OCI-LY1 (cell line): ENCODE data around the gene SPC25.

Experiments used
- H2AFZ ChIP-seq: fragments of 200-600 bp; sonication (generic), shearing (Covaris generic); 2 replicates; pipeline ENCODE4 v1.6.0; 2014; ENCODE audit warnings: antibody characterized with exemption, mild to moderate bottlenecking, low read length
- H3F3A ChIP-seq: fragments of 200-600 bp; sonication (generic), shearing (Covaris generic); 2 replicates; pipeline ENCODE4 v1.6.0; 2014; ENCODE audit warnings: mild to moderate bottlenecking, antibody characterized with exemption, low read length, moderate library complexity; ENCODE audit not compliant: insufficient read depth
- H3K27ac ChIP-seq: fragments of 200-600 bp; sonication (generic); 2 replicates; pipeline ENCODE4 v1.5.1; 2014; ENCODE audit warnings: low read length, mixed run types, mild to moderate bottlenecking, low read depth; ENCODE audit not compliant: poor library complexity, severe bottlenecking
- H3K27me3 ChIP-seq: fragments of 200-600 bp; sonication (generic); 2 replicates; pipeline ENCODE4 v1.6.0; 2014; ENCODE audit warnings: antibody characterized with exemption, mild to moderate bottlenecking, low read length, moderate library complexity; ENCODE audit not compliant: insufficient read depth
- H3K36me3 ChIP-seq: fragments of 200-600 bp; sonication (generic); 2 replicates; pipeline ENCODE4 v1.6.1; 2014; ENCODE audit warnings: mild to moderate bottlenecking, antibody characterized with exemption, low read length, moderate library complexity, mixed read lengths; ENCODE audit not compliant: insufficient read depth
- H3K4me1 ChIP-seq: fragments of 200-600 bp; sonication (generic); 2 replicates; pipeline ENCODE4 v1.5.1; 2014; ENCODE audit warnings: mild to moderate bottlenecking, low read length, moderate library complexity; ENCODE audit not compliant: insufficient read depth, severe bottlenecking
- H3K4me2 ChIP-seq: fragments of 200-600 bp; sonication (generic), shearing (Covaris generic); 2 replicates; pipeline ENCODE4 v1.6.1; 2014; ENCODE audit warnings: low read length
- H3K4me3 ChIP-seq: fragments of 200-600 bp; sonication (generic); 2 replicates; pipeline ENCODE4 v1.5.1; 2014; ENCODE audit warnings: low read length, low read depth, mild to moderate bottlenecking, mixed read lengths; ENCODE audit not compliant: poor library complexity, severe bottlenecking
- H3K79me2 ChIP-seq: fragments of 200-600 bp; shearing (Covaris generic); 2 replicates; pipeline ENCODE4 v1.6.1; 2016; ENCODE audit warnings: mixed run types, low read length, mixed read lengths; ENCODE audit not compliant: insufficient read depth
- H3K9ac ChIP-seq: fragments of 200-600 bp; sonication (generic), shearing (Covaris generic); 2 replicates; pipeline ENCODE4 v1.6.1; 2014; ENCODE audit warnings: mild to moderate bottlenecking, low read length, mixed read lengths
- H3K9me2 ChIP-seq: fragments of 200-600 bp; sonication (generic), shearing (Covaris generic); 2 replicates; pipeline ENCODE4 v1.6.1; 2014; ENCODE audit warnings: low read depth, mild to moderate bottlenecking, low read length, mixed read lengths
- H3K9me3 ChIP-seq: fragments of 200-600 bp; shearing (Covaris generic); 2 replicates; pipeline ENCODE4 v1.6.1; 2014; ENCODE audit warnings: low read length, mixed read lengths
- H4K20me1 ChIP-seq: fragments of 200-600 bp; sonication (generic), shearing (Covaris generic); 2 replicates; pipeline ENCODE4 v1.6.0; 2016; ENCODE audit warnings: mild to moderate bottlenecking, low read length; ENCODE audit not compliant: insufficient read depth
- EZH2 ChIP-seq: fragments of 200-600 bp; sonication (generic), shearing (Covaris generic); IDR thresholded peaks from 2 replicates; pipeline ENCODE4 v1.8.0; 2017; ENCODE audit warnings: borderline replicate concordance, mixed run types, mild to moderate bottlenecking, antibody characterized with exemption, low read length, moderate library complexity, mixed read lengths
- TF ChIP-seq, protein P1 (sequence below): fragments of 200-600 bp; sonication (generic), shearing (Covaris generic); IDR thresholded peaks from 2 replicates; pipeline ENCODE4 v1.5.1; 2017; ENCODE audit warnings: mild to moderate bottlenecking, antibody characterized with exemption, low read length, moderate library complexity, mixed read lengths

Gene SPC25

DNA sequence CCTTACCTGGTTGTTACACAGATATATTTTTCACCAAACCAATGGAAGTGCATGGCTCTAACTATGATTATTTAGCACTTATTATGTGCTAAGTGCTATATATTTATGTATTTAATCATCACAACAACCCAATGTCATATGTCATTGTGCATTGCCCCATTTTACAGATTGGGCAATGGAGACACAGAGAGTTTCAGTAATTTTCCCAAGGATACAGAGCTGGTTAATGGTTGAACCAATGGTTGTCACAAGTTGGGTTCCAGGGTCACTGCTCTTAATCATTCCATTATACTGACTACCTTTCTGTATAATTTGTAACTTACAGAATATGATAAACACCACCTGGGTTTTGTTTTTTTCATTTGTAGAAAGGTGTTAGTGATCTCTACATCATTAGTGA is 58.6 kb downstream of the SPC25 start:
- Histone ChIP-seq H3K9me3 (no peaks in the 10 kb centered on the region), H3F3A (no peaks in the 10 kb centered on the region), H3K4me2 (no peak overlapping the region), H2AFZ (no peak overlapping the region), H3K27me3 (no peaks in the 10 kb centered on the region), H3K9ac (no peak overlapping the region), H3K79me2 (no peaks in the 10 kb centered on the region), H3K27ac (no peak overlapping the region), H3K36me3 (no peaks in the 10 kb centered on the region), H3K4me3 (no peak overlapping the region), H4K20me1 (no peaks in the 10 kb centered on the region), H3K9me2 (no peaks in the 10 kb centered on the region), H3K4me1 (no peaks in the 10 kb centered on the region)
- no peak for TF ChIP-seq EZH2
- TF ChIP-seq, protein P1, sequence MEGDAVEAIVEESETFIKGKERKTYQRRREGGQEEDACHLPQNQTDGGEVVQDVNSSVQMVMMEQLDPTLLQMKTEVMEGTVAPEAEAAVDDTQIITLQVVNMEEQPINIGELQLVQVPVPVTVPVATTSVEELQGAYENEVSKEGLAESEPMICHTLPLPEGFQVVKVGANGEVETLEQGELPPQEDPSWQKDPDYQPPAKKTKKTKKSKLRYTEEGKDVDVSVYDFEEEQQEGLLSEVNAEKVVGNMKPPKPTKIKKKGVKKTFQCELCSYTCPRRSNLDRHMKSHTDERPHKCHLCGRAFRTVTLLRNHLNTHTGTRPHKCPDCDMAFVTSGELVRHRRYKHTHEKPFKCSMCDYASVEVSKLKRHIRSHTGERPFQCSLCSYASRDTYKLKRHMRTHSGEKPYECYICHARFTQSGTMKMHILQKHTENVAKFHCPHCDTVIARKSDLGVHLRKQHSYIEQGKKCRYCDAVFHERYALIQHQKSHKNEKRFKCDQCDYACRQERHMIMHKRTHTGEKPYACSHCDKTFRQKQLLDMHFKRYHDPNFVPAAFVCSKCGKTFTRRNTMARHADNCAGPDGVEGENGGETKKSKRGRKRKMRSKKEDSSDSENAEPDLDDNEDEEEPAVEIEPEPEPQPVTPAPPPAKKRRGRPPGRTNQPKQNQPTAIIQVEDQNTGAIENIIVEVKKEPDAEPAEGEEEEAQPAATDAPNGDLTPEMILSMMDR: no peak

DNA sequence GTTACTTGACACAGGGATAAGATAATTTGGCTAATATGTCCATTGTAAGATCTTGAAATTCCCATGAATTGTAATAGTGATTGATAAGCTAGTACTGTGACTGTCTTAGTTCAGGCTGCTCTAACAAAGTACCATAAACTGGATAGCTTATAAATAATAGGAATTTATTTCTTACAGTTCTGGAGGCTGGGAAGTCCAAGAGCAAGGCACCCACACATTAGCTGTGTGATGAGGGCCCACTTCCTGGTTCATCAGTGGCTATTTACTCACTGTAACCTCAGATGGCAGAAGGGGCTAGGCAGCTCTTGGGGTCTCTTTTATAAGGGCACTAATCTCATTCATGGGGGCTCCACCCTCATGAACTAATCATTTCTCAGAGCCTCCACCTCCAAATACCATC is 59.3 kb downstream of the SPC25 start:
- no peaks in the 10 kb centered on the region for H3K4me1 ChIP-seq
- H3K9me2 ChIP-seq: no peaks in the 10 kb centered on the region

GRCh38 chr2:168825126-168825525 is 65.1 kb downstream of the SPC25 start:
- no peaks in the 10 kb centered on the region for H3F3A ChIP-seq
- no peak overlapping the region for H3K4me2 ChIP-seq
- H3K27ac ChIP-seq: no peak overlapping the region
- H3K4me3 ChIP-seq: no peak overlapping the region
- H3K27me3 ChIP-seq: no peaks in the 10 kb centered on the region
- TF ChIP-seq EZH2: no peak
- TF ChIP-seq, protein P1: no peak
- H4K20me1 ChIP-seq: no peaks in the 10 kb centered on the region
- H3K9me2 ChIP-seq: no peaks in the 10 kb centered on the region
- H3K36me3 ChIP-seq: no peaks in the 10 kb centered on the region
- H3K79me2 ChIP-seq: no peaks in the 10 kb centered on the region
- H2AFZ ChIP-seq: no peak overlapping the region
- H3K4me1 ChIP-seq: no peaks in the 10 kb centered on the region
- no peak overlapping the region for H3K9ac ChIP-seq
- H3K9me3 ChIP-seq: no peaks in the 10 kb centered on the region

More for the DNA sequence above, 59.3 kb downstream of the SPC25 start:
- Histone ChIP-seq H4K20me1 (no peaks in the 10 kb centered on the region), H3K9me3 (no peaks in the 10 kb centered on the region), H3K4me3 (no peak overlapping the region), H2AFZ (no peak overlapping the region), H3K36me3 (no peaks in the 10 kb centered on the region), H3K27me3 (no peaks in the 10 kb centered on the region), H3K79me2 (no peaks in the 10 kb centered on the region), H3K27ac (no peak overlapping the region), H3F3A (no peaks in the 10 kb centered on the region), H3K4me2 (no peak overlapping the region), H3K9ac (no peak overlapping the region)
- TF ChIP-seq, protein P1: no peak
- TF ChIP-seq EZH2: no peak
